ENCODE measurements around the gene SKIC3. TPM values are rescaled to one million over a fixed set of nuclear protein-coding genes. Genes with fewer than 3 reads are reported as not detected.

The SKIC3 gene
- total RNA-seq, result 131 and 169 TPM in 2 replicates

GRCh38 chr5:95554647-95555548, at the start of gene SKIC3, which contains the start of gene ARSK:
TSS of gene SKIC3 (minus strand) at chr5:95554977. CDS start at chr5:95547150, 7,827 bp downstream.
TSS of gene ARSK (plus strand) at chr5:95555101. CDS start at chr5:95555279, 178 bp downstream.

Small RNAs within 50 kb of the gene (small RNA-seq; reads per million reads assigned to genes)
- gene RNU6-308P, result not detected

Other genes starting within 250 kb of the SKIC3 start
- gene FAM81B, start 163.6 kb downstream of the SKIC3 start, total RNA-seq, result not detected in 2 replicates
- gene ARSK, start 124 bp upstream of the SKIC3 start, total RNA-seq, result 12.5 and 13.3 TPM in 2 replicates
- under 0.01 and 0.12 TPM in 2 replicates for gene GPR150, start 65.1 kb upstream of the SKIC3 start, total RNA-seq
- 1.5 and 1.7 TPM in 2 replicates for gene RFESD, start 91.8 kb upstream of the SKIC3 start, total RNA-seq
- 0.16 and 0.61 TPM in 2 replicates for gene SPATA9, start 128.0 kb upstream of the SKIC3 start, total RNA-seq
- gene RHOBTB3, start 176.4 kb upstream of the SKIC3 start, total RNA-seq, result 309 and 354 TPM in 2 replicates

Measured in hair follicle dermal papilla cell (primary cell).